GM18505 (cell line): ENCODE measurements around the gene ZNF525.

Experiments
- ATAC-seq: cut with Tn5 transposase; IDR thresholded peaks from one replicate; pipeline ENCODE4 v1.9.1; 2021; ENCODE audit not compliant: unreplicated experiment
- POLR2A ChIP-seq: IDR thresholded peaks from 4 replicates; pipeline ENCODE4 v1.6.1; 2011; ENCODE audit warnings: borderline replicate concordance; ENCODE audit not compliant: insufficient read depth, insufficient read length; ENCODE audit errors: extremely low read depth

ZNF525 gene

GRCh38 chr19:53424968-53425597 is 59.6 kb downstream of the ZNF525 start:
- ATAC-seq: no peak
- no peak for TF ChIP-seq POLR2A

- ATAC-seq: peak; percentile 92
- TF ChIP-seq POLR2A: peak; percentile 87
Observed at GRCh38 chr19:53431399-53432087, 66.0 kb downstream of the ZNF525 start, which contains the start of gene ZNF761. Gene ZNF761, plus strand, starts transcription at chr19:53431984. Its CDS starts 15,285 bp downstream, at chr19:53447269.

GRCh38 chr19:53432088-53432661 is 66.7 kb downstream of the ZNF525 start:
- ATAC-seq: peak; percentile 29

More at GRCh38 chr19:53432088-53432661, 66.7 kb downstream of the ZNF525 start:
- no peak for TF ChIP-seq POLR2A
